Keratinocyte (primary cell): ENCODE results near the gene P2RY12. TPM values are rescaled to one million over a fixed set of nuclear protein-coding genes. Genes with fewer than 3 reads are reported as not detected.

ENCODE experiments used
- DNase-seq: peaks from one replicate; pipeline ENCODE4 v3.0.0-alpha.2; 2011; ENCODE audit warnings: low read depth, missing footprints, low spot score
- FAIRE-seq: peaks from 2 replicates; lab custom pipeline; 2011; peaks lifted over from hg19 to GRCh38; lab: Jason Lieb, UNC
- H2AFZ ChIP-seq: 2 replicates; pipeline ENCODE4 v1.6.0; 2012; ENCODE audit warnings: low read length, control low read depth, inconsistent platforms; ENCODE audit not compliant: control insufficient read depth
- H3K27ac ChIP-seq: 2 replicates; pipeline ENCODE4 v1.5.1; 2011; ENCODE audit warnings: low read length; ENCODE audit not compliant: control insufficient read depth, insufficient read depth
- H3K27me3 ChIP-seq: 3 replicates; pipeline ENCODE4 v1.6.0; 2011; ENCODE audit warnings: low read length; ENCODE audit not compliant: control insufficient read depth, insufficient read depth; ENCODE audit errors: extremely low read depth
- H3K36me3 ChIP-seq, 2 experiments: 2 replicates in 1 of 2; 3 replicates in 1 of 2; pipeline ENCODE4 v1.5.1; 2011; ENCODE audit warnings: low read length in 2 of 2, mild to moderate bottlenecking in 1 of 2; ENCODE audit not compliant: control insufficient read depth in 2 of 2, insufficient read depth in 2 of 2; ENCODE audit errors: extremely low read depth in 1 of 2
- H3K4me1 ChIP-seq: 3 replicates; pipeline ENCODE4 v1.5.1; 2011; ENCODE audit warnings: low read length; ENCODE audit not compliant: control insufficient read depth, insufficient read depth; ENCODE audit errors: extremely low read depth
- H3K4me2 ChIP-seq: 3 replicates; pipeline ENCODE4 v1.6.0; 2011; ENCODE audit warnings: low read depth, low read length; ENCODE audit not compliant: control insufficient read depth, insufficient read depth; ENCODE audit errors: extremely low read depth
- H3K4me3 ChIP-seq, 3 experiments: fragments of 200-600 bp in 1 of 3; sonication (generic) in 1 of 3; 2 replicates in 2 of 3; 3 replicates in 1 of 3; pipeline ENCODE4 v1.5.1; 2011 to 2016; ENCODE audit warnings: low read length in 3 of 3, mild to moderate bottlenecking in 3 of 3, control low read depth in 2 of 3, inconsistent platforms in 1 of 3, low read depth in 1 of 3, mixed read lengths in 1 of 3, mixed run types in 1 of 3, moderate library complexity in 1 of 3; ENCODE audit not compliant: control insufficient read depth in 2 of 3, insufficient read depth in 2 of 3; ENCODE audit errors: extremely low read depth in 1 of 3
- H3K79me2 ChIP-seq: 2 replicates; pipeline ENCODE4 v1.6.0; 2012; ENCODE audit warnings: low read length; ENCODE audit not compliant: control insufficient read depth, insufficient read depth
- H3K9ac ChIP-seq: 3 replicates; pipeline ENCODE4 v1.6.0; 2011; ENCODE audit warnings: low read length; ENCODE audit not compliant: control insufficient read depth, insufficient read depth; ENCODE audit errors: extremely low read depth
- H3K9me1 ChIP-seq: 3 replicates; pipeline ENCODE4 v1.6.0; 2011; ENCODE audit warnings: low read length; ENCODE audit not compliant: control insufficient read depth, insufficient read depth; ENCODE audit errors: extremely low read depth
- H3K9me3 ChIP-seq: 2 replicates; pipeline ENCODE4 v1.5.1; 2012; ENCODE audit warnings: low read depth, low read length; ENCODE audit not compliant: control insufficient read depth
- H4K20me1 ChIP-seq: 3 replicates; pipeline ENCODE4 v1.6.0; 2011; ENCODE audit warnings: low read length; ENCODE audit not compliant: control insufficient read depth, insufficient read depth; ENCODE audit errors: extremely low read depth
- CTCF ChIP-seq, 3 experiments: IDR thresholded peaks in 1 of 3; conservative IDR thresholded peaks in 1 of 3; optimal IDR thresholded peaks in 1 of 3; 2 replicates in 2 of 3; 3 replicates in 1 of 3; pipeline versions ENCODE3 to v1.5.1; 2011; ENCODE audit warnings: low read length in 3 of 3, mild to moderate bottlenecking in 3 of 3, moderate library complexity in 2 of 3, control low read depth in 1 of 3, inconsistent platforms in 1 of 3; ENCODE audit not compliant: insufficient read depth in 2 of 3; ENCODE audit errors: extremely low read depth in 1 of 3
- EZH2 ChIP-seq: IDR thresholded peaks from one replicate; pipeline ENCODE4 v1.6.1; 2012; ENCODE audit warnings: inconsistent platforms, mild to moderate bottlenecking, low read length, moderate library complexity
- dilution Hi-C: fragments of 300-500 bp; cut with MboI; formaldehyde crosslinking; loops from one replicate; pipeline ENCODE4 v1.7.0; 2020; ENCODE audit warnings: low sequenced_read_pairs; ENCODE audit not compliant: extremely low pct_ligation_motif_present
- polyA plus RNA-seq, 5 experiments: library from polyadenylated mRNA; depleted of rRNA in 3 of 5; stranded (reverse) in 3 of 5; stranded (forward) in 1 of 5; unstranded in 1 of 5; fragments of >200 nt; gene quantifications; 1 replicate in 1 of 5; 2 replicates in 3 of 5; 3 replicates in 1 of 5; pipeline versions ENCODE4 v1.2.1 to v1.2.3, GENCODE V29; 2011 to 2012; ENCODE audit warnings: missing spikeins in 2 of 5, low read depth in 1 of 5, low replicate concordance in 1 of 5

Gene P2RY12
- polyA plus RNA-seq, 1 donor (not counting 4 experiments of a cell fraction or from before 2014, with no cell fraction given) = not detected

- H3K27ac ChIP-seq = no peak overlapping the region
- no peak overlapping the region for H3K9ac ChIP-seq
- H3K4me3 ChIP-seq = no peak overlapping the region
- H3K9me3 ChIP-seq = no peaks in the 10 kb centered on the region
- no peaks in the 10 kb centered on the region for H3K4me1 ChIP-seq
- no peaks in the 10 kb centered on the region for H3K36me3 ChIP-seq
- no peak for TF ChIP-seq CTCF (optimal IDR thresholded peaks at IDR 0.05 in 1 of 3, IDR thresholded peaks at IDR 0.05 in 1 of 3, conservative IDR thresholded peaks at IDR 0.05 in 1 of 3; ENCODE audit: extremely low read depth in 1 of 3, insufficient read depth in 2 of 3, low read length in 3 of 3)
- dilution Hi-C loops = no loop called here
- H3K79me2 ChIP-seq = no peaks in the 10 kb centered on the region
- DNase-seq (no peak), FAIRE-seq (peak; percentile 17)
- H3K4me2 ChIP-seq = peak overlapping the region; percentile 12
- H3K27me3 ChIP-seq = no peaks in the 10 kb centered on the region
- no peaks in the 10 kb centered on the region for H3K9me1 ChIP-seq
- no peaks in the 10 kb centered on the region for H4K20me1 ChIP-seq
- peak overlapping the region; percentile 17 for H2AFZ ChIP-seq
Measured at GRCh38 chr3:151356794-151357462, 27.6 kb downstream of the P2RY12 start.

GRCh38 chr3:151351648-151352047, 32.9 kb downstream of the P2RY12 start:
- dilution Hi-C loops = no loop called here
- no peak overlapping the region for H3K9ac ChIP-seq
- H3K27ac ChIP-seq = no peak overlapping the region
- FAIRE-seq = no peak
- no peaks in the 10 kb centered on the region for H3K79me2 ChIP-seq
- DNase-seq = no peak
- H3K4me2 ChIP-seq = no peak overlapping the region
- no peak overlapping the region for H3K4me3 ChIP-seq
- TF ChIP-seq CTCF (optimal IDR thresholded peaks at IDR 0.05 in 1 of 3, IDR thresholded peaks at IDR 0.05 in 1 of 3, conservative IDR thresholded peaks at IDR 0.05 in 1 of 3; ENCODE audit: extremely low read depth in 1 of 3, insufficient read depth in 2 of 3, low read length in 3 of 3) (no peak), EZH2 (no peak)
- H3K9me3 ChIP-seq = no peaks in the 10 kb centered on the region
- H3K27me3 ChIP-seq = no peaks in the 10 kb centered on the region
- no peaks in the 10 kb centered on the region for H3K9me1 ChIP-seq
- H4K20me1 ChIP-seq = no peaks in the 10 kb centered on the region
- H3K4me1 ChIP-seq = no peaks in the 10 kb centered on the region
- H2AFZ ChIP-seq = no peak overlapping the region
- H3K36me3 ChIP-seq = no peaks in the 10 kb centered on the region
